Liver (tissue), 9 donors: ENCODE data around the gene MAP3K9. TPM values are rescaled to one million over a fixed set of nuclear protein-coding genes. Genes with fewer than 3 reads are reported as not detected.

Experiments used
- DNase-seq: peaks from one replicate; pipeline ENCODE4 v3.0.0-alpha.2; 2017; ENCODE audit warnings: low spot score
- H3K27ac ChIP-seq, 2 donors: one replicate each; pipeline ENCODE4 v1.7.0; 2013; ENCODE audit warnings: inconsistent platforms in 2 of 2, low read length in 2 of 2, control low read depth in 1 of 2, low read depth in 1 of 2, mild to moderate bottlenecking in 1 of 2
- H3K27me3 ChIP-seq, 4 donors: one replicate each; pipeline versions ENCODE4 v1.6.1 to v1.7.0; 2013; ENCODE audit warnings: low read length in 3 of 4, inconsistent platforms in 1 of 4, mild to moderate bottlenecking in 1 of 4, moderate library complexity in 1 of 4; ENCODE audit not compliant: control insufficient read depth in 4 of 4, insufficient read depth in 4 of 4
- H3K36me3 ChIP-seq, 4 donors: one replicate each; pipeline versions ENCODE4 v1.6.1 to v1.7.0; 2013; ENCODE audit warnings: low read length in 3 of 4, mild to moderate bottlenecking in 3 of 4, low read depth in 1 of 4, moderate library complexity in 1 of 4; ENCODE audit not compliant: control insufficient read depth in 4 of 4, insufficient read depth in 3 of 4
- H3K4me1 ChIP-seq, 4 donors: one replicate each; pipeline versions ENCODE4 v1.6.1 to v1.7.0; 2013; ENCODE audit warnings: low read length in 3 of 4, mild to moderate bottlenecking in 3 of 4, moderate library complexity in 1 of 4; ENCODE audit not compliant: control insufficient read depth in 4 of 4, insufficient read depth in 4 of 4
- H3K4me3 ChIP-seq, 3 donors: one replicate each; pipeline versions ENCODE4 v1.6.1 to v1.7.0; 2013; ENCODE audit warnings: low read length in 3 of 3, control low read depth in 1 of 3, low read depth in 1 of 3, mild to moderate bottlenecking in 1 of 3
- H3K9ac ChIP-seq, 2 donors: one replicate each; pipeline ENCODE4 v1.7.0; 2013; ENCODE audit warnings: low read length in 2 of 2, mild to moderate bottlenecking in 2 of 2, moderate library complexity in 2 of 2, control low read depth in 1 of 2, low read depth in 1 of 2
- H3K9me3 ChIP-seq, 4 donors: one replicate each; pipeline versions ENCODE4 v1.6.1 to v1.7.0; 2013; ENCODE audit warnings: low read length in 3 of 4; ENCODE audit not compliant: control insufficient read depth in 4 of 4
- ATF3 ChIP-seq: IDR thresholded peaks from 2 replicates; pipeline ENCODE4 v1.6.1; 2016; ENCODE audit warnings: antibody characterized with exemption
- EGR1 ChIP-seq, 2 donors: IDR thresholded peaks; 2 replicates each; pipeline ENCODE4 v1.6.1; 2016 to 2018; ENCODE audit warnings: antibody characterized with exemption in 2 of 2, low read depth in 2 of 2
- FOXA1 ChIP-seq: IDR thresholded peaks from 2 replicates; pipeline ENCODE4 v1.6.1; 2016; ENCODE audit warnings: antibody characterized with exemption
- FOXA2 ChIP-seq: IDR thresholded peaks from 2 replicates; pipeline ENCODE4 v1.6.1; 2016; ENCODE audit warnings: antibody characterized with exemption
- GABPA ChIP-seq, 2 donors: IDR thresholded peaks in 1 of 2; conservative IDR thresholded peaks in 1 of 2; 2 replicates each; pipeline ENCODE4 v1.6.1; 2016; ENCODE audit warnings: antibody characterized with exemption in 2 of 2, mild to moderate bottlenecking in 1 of 2, moderate library complexity in 1 of 2
- NR2F2 ChIP-seq: IDR thresholded peaks from 2 replicates; pipeline ENCODE4 v1.6.1; 2016; ENCODE audit warnings: antibody characterized with exemption
- RXRA ChIP-seq, 2 donors: IDR thresholded peaks; 2 replicates each; pipeline ENCODE4 v1.6.1; 2017 to 2018; ENCODE audit warnings: antibody characterized with exemption in 2 of 2, mild to moderate bottlenecking in 1 of 2
- WGBS: extraction: QIAGEN DNeasy Blood & Tissue Kit; methylation state at CpG from one replicate; pipeline ENCODE4 v1.1.7; 2013; 5-methylcytosine and 5-hydroxymethylcytosine counted together
- polyA plus RNA-seq, 2 donors: library from polyadenylated mRNA; stranded (reverse) in 1 of 2; unstranded in 1 of 2; fragments of 200-250 nt in 1 of 2; fragments of >200 nt in 1 of 2; fragmentation: Nextera tagmentation in 1 of 2; extraction: Ambion mirVana in 1 of 2; gene quantifications; one replicate each; pipeline versions ENCODE4 v1.2.1 to v1.2.3, GENCODE V29; 2013 to 2015
- total RNA-seq, 2 donors: library from RNA; depleted of rRNA; stranded (reverse); fragments of >200 nt; gene quantifications; one replicate each; pipeline ENCODE4 v1.2.3, GENCODE V29; 2014
- TF ChIP-seq, protein P1 (sequence below): IDR thresholded peaks from 2 replicates; pipeline ENCODE4 v1.6.1; 2016; ENCODE audit warnings: antibody characterized with exemption
- TF ChIP-seq, protein P2 (sequence below): IDR thresholded peaks from 2 replicates; pipeline ENCODE4 v1.6.1; 2016; ENCODE audit warnings: antibody characterized with exemption
- donor health status: healthy.
- donor health status: healthy.
- donor health status: healthy.
- donor health status: healthy.
- donor health status: healthy.

MAP3K9 gene
- total and polyA plus RNA-seq, 4 donors, result 0.65 to 5.2 (median 0.80) TPM

- no peaks in the 10 kb centered on the region for H3K36me3 ChIP-seq
- no peak overlapping the region for H3K4me3 ChIP-seq
- TF ChIP-seq RXRA (IDR thresholded peaks at IDR 0.05), result peak in 1 of 2 donors; percentile 4
- no peak for TF ChIP-seq NR2F2
- TF ChIP-seq FOXA1, result no peak
- no peaks in the 10 kb centered on the region for H3K4me1 ChIP-seq
- no peaks in the 10 kb centered on the region for H3K9me3 ChIP-seq
- no peak for DNase-seq
- WGBS, result 80% methylated on average over 3 of the region's 3 CpGs
- H3K27me3 ChIP-seq, result no peaks in the 10 kb centered on the region
- no peak overlapping the region for H3K9ac ChIP-seq
- H3K27ac ChIP-seq, result no peak overlapping the region
These were observed 111.0 kb downstream of the MAP3K9 start for GRCh38 chr14:70698288-70698687.

GRCh38 chr14:70697701-70698100 is 111.6 kb downstream of the MAP3K9 start:
- 82% methylated on average over 2 of the region's 2 CpGs for WGBS
- Histone ChIP-seq H3K27ac (no peak overlapping the region), H3K36me3 (no peaks in the 10 kb centered on the region), H3K27me3 (no peaks in the 10 kb centered on the region), H3K9ac (no peak overlapping the region), H3K4me3 (no peak overlapping the region), H3K4me1 (no peaks in the 10 kb centered on the region), H3K9me3 (no peaks in the 10 kb centered on the region)
- no peak for TF ChIP-seq ATF3
- TF ChIP-seq, protein P1, sequence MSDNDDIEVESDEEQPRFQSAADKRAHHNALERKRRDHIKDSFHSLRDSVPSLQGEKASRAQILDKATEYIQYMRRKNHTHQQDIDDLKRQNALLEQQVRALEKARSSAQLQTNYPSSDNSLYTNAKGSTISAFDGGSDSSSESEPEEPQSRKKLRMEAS, result no peak
- TF ChIP-seq, protein P2, sequence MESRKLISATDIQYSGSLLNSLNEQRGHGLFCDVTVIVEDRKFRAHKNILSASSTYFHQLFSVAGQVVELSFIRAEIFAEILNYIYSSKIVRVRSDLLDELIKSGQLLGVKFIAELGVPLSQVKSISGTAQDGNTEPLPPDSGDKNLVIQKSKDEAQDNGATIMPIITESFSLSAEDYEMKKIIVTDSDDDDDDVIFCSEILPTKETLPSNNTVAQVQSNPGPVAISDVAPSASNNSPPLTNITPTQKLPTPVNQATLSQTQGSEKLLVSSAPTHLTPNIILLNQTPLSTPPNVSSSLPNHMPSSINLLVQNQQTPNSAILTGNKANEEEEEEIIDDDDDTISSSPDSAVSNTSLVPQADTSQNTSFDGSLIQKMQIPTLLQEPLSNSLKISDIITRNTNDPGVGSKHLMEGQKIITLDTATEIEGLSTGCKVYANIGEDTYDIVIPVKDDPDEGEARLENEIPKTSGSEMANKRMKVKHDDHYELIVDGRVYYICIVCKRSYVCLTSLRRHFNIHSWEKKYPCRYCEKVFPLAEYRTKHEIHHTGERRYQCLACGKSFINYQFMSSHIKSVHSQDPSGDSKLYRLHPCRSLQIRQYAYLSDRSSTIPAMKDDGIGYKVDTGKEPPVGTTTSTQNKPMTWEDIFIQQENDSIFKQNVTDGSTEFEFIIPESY, result no peak
- TF ChIP-seq FOXA1, result no peak
- TF ChIP-seq GABPA (IDR thresholded peaks at IDR 0.05 in 1 of 2, conservative IDR thresholded peaks at IDR 0.05 in 1 of 2), result no peak
- no peak for TF ChIP-seq EGR1 (IDR thresholded peaks at IDR 0.05; ENCODE audit: low read depth in 2 of 2)
- no peak for TF ChIP-seq FOXA2
- DNase-seq, result no peak

DNA sequence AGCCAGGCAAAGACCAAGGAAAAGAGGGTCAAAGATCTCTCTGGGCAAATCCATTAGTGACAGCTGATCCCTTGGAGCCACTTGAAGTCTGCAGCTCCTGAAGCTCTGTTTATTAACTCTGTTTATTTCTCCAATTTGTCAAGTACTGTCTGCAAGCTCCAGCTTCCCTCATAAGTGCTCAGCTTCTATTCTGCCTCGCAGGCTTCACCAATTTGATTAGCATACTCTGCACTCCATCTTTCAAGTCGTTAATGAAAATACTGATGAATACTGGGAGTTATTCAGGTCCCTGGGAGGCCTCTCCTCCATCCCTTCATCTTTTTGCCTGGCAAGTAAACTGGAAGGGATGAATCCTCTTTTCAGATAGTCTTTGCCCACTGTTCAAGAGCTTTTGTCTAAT is 113.3 kb downstream of the MAP3K9 start:
- no peak overlapping the region for H3K4me3 ChIP-seq
- no peak overlapping the region for H3K9ac ChIP-seq
- DNase-seq, result no peak
- no peaks in the 10 kb centered on the region for H3K36me3 ChIP-seq
- no peaks in the 10 kb centered on the region for H3K4me1 ChIP-seq
- no peak for TF ChIP-seq GABPA (IDR thresholded peaks at IDR 0.05 in 1 of 2, conservative IDR thresholded peaks at IDR 0.05 in 1 of 2)
- TF ChIP-seq, protein P2, result no peak
- no peak overlapping the region for H3K27ac ChIP-seq
- 82% methylated on average over 2 of the region's 2 CpGs for WGBS
- no peaks in the 10 kb centered on the region for H3K27me3 ChIP-seq
- H3K9me3 ChIP-seq, result no peaks in the 10 kb centered on the region
